B cell (primary cell): Measurements from ENCODE around the gene GNA15. TPM values are rescaled to one million over a fixed set of nuclear protein-coding genes. Genes with fewer than 3 reads are reported as not detected.

Source experiments
- ATAC-seq: fragments of 200-7000 bp; cut with Tn5 transposase; one replicate; pipeline ENCODE4 v1.10.0; 2021; ENCODE audit warnings: low read depth, mild to moderate bottlenecking, moderate number of reproducible peaks, moderate library complexity
- CTCF ChIA-PET: fragments of 350-600 bp; sonication (Branson Sonifier 250); formaldehyde crosslinking; loops from one replicate; lab custom pipeline; 2021; ENCODE audit warnings: antibody characterized with exemption, inconsistent platforms; lab: Charles Lee
- POLR2A ChIA-PET: fragments of 350-600 bp; sonication (Branson Sonifier 250); formaldehyde crosslinking; loops from one replicate; lab custom pipeline; 2021; ENCODE audit warnings: antibody characterized with exemption; lab: Charles Lee
- DNase-seq: peaks from one replicate; pipeline ENCODE4 v3.0.0; 2013
- H2AFZ ChIP-seq: 2 replicates; pipeline ENCODE4 v1.6.1; 2012; ENCODE audit warnings: mild to moderate bottlenecking, low read depth, low read length; ENCODE audit not compliant: insufficient read depth, poor library complexity, severe bottlenecking
- H3K27ac ChIP-seq, 2 donors: 1 replicate in 1 of 2; 2 replicates in 1 of 2; pipeline ENCODE4 v1.5.1; 2012 to 2013; ENCODE audit warnings: low read length in 2 of 2, mild to moderate bottlenecking in 2 of 2, moderate library complexity in 1 of 2
- H3K27me3 ChIP-seq, 4 experiments: fragments of 200-600 bp in 1 of 4; sonication (generic) in 1 of 4; replicated peaks in 1 of 4; 1 replicate in 2 of 4; 2 replicates in 2 of 4; pipeline versions ENCODE4 v1.6.1 to v1.7.0; 2013 to 2016; ENCODE audit warnings: low read length in 3 of 4, mild to moderate bottlenecking in 2 of 4, mixed read lengths in 1 of 4, moderate library complexity in 1 of 4; ENCODE audit not compliant: insufficient read depth in 4 of 4, control insufficient read depth in 3 of 4; ENCODE audit errors: control extremely low read depth in 1 of 4
- H3K36me3 ChIP-seq, 2 experiments: replicated peaks in 1 of 2; 1 replicate in 1 of 2; 2 replicates in 1 of 2; pipeline versions ENCODE4 v1.6.1 to v1.7.1; 2013; ENCODE audit warnings: low read length in 1 of 2; ENCODE audit not compliant: insufficient read depth in 2 of 2, control insufficient read depth in 1 of 2; ENCODE audit errors: control extremely low read depth in 1 of 2, extremely low read depth in 1 of 2
- H3K4me1 ChIP-seq, 2 donors: fragments of 200-600 bp in 1 of 2; sonication (generic) in 1 of 2; 1 replicate in 1 of 2; 2 replicates in 1 of 2; pipeline versions ENCODE4 v1.5.1 to v1.6.1; 2013 to 2017; ENCODE audit warnings: low read length in 2 of 2; ENCODE audit not compliant: control insufficient read depth in 2 of 2, insufficient read depth in 2 of 2
- H3K4me2 ChIP-seq: replicated peaks from 2 replicates; pipeline ENCODE3; 2012; ENCODE audit warnings: mild to moderate bottlenecking, low read depth, low read length; ENCODE audit not compliant: poor library complexity, severe bottlenecking
- H3K4me3 ChIP-seq, 5 experiments: fragments of 200-600 bp in 1 of 5; sonication (generic) in 1 of 5; 1 replicate in 3 of 5; 2 replicates in 2 of 5; pipeline versions ENCODE4 v1.5.1 to v1.7.0; 2011 to 2016; ENCODE audit warnings: low read length in 4 of 5, mild to moderate bottlenecking in 4 of 5, low read depth in 2 of 5, control low read depth in 1 of 5, moderate library complexity in 1 of 5; ENCODE audit not compliant: insufficient read depth in 1 of 5; ENCODE audit errors: control extremely low read depth in 1 of 5, extremely low read depth in 1 of 5
- H3K79me2 ChIP-seq: fragments of 200-600 bp; sonication (generic); one replicate; pipeline ENCODE4 v1.6.0; 2016; ENCODE audit warnings: low read length; ENCODE audit not compliant: control insufficient read depth, insufficient read depth
- H3K9ac ChIP-seq: fragments of 200-600 bp; sonication (generic); 2 replicates; pipeline ENCODE4 v1.6.1; 2017; ENCODE audit warnings: mild to moderate bottlenecking, low read length, moderate library complexity
- H3K9me3 ChIP-seq, 3 donors: one replicate each; pipeline versions ENCODE4 v1.6.1 to v1.7.1; 2013; ENCODE audit warnings: low read length in 2 of 3; ENCODE audit not compliant: control insufficient read depth in 2 of 3, insufficient read depth in 1 of 3; ENCODE audit errors: control extremely low read depth in 1 of 3
- H4K20me1 ChIP-seq: 2 replicates; pipeline ENCODE4 v1.6.0; 2012; ENCODE audit warnings: mild to moderate bottlenecking, low read length; ENCODE audit not compliant: insufficient read depth, control insufficient read depth, poor library complexity, severe bottlenecking
- H3K27ac Mint-ChIP-seq: one replicate; pipeline ENCODE4 v1.8.0; 2021; ENCODE audit warnings: mixed read lengths
- H3K27me3 Mint-ChIP-seq: one replicate; pipeline ENCODE4 v1.8.0; 2021; ENCODE audit warnings: mixed read lengths
- H3K4me1 Mint-ChIP-seq: one replicate; pipeline ENCODE4 v1.8.0; 2021; ENCODE audit warnings: mixed read lengths
- H3K4me3 Mint-ChIP-seq: one replicate; pipeline ENCODE4 v1.8.0; 2021; ENCODE audit warnings: mixed read lengths
- H3K9me3 Mint-ChIP-seq: one replicate; pipeline ENCODE4 v1.8.0; 2022; ENCODE audit warnings: mixed read lengths; ENCODE audit not compliant: insufficient read depth
- EZH2 ChIP-seq: IDR thresholded peaks from 2 replicates; pipeline ENCODE4 v1.6.1; 2012; ENCODE audit warnings: borderline replicate concordance, low read depth, mild to moderate bottlenecking, moderate library complexity, low read length; ENCODE audit not compliant: insufficient read depth, poor library complexity, severe bottlenecking
- WGBS: methylation state at CpG from one replicate; pipeline ENCODE4 v1.1.5; 2013; ENCODE audit warnings: missing lambda C conversion rate; ENCODE audit not compliant: insufficient coverage; 5-methylcytosine and 5-hydroxymethylcytosine counted together
- intact Hi-C: fragments of 100-400 bp; cut with micrococcal nuclease; formaldehyde crosslinking; loops from one replicate; pipeline ENCODE4 v1.10.0; 2022
- polyA plus RNA-seq: library from polyadenylated mRNA; depleted of rRNA; stranded (reverse); fragments of >200 nt; gene quantifications from 2 replicates; pipeline ENCODE4 v1.2.3, GENCODE V29; 2012
- total RNA-seq, 2 donors: library from RNA; stranded (reverse); fragments of 120-200 nt in 1 of 2; gene quantifications; 1 replicate in 1 of 2; 2 replicates in 1 of 2; pipeline versions ENCODE4 v1.2.3 to v1.2.4, GENCODE V29; 2013 to 2022
- TF ChIP-seq, protein P1 (sequence below): fragments of 200-600 bp; IDR thresholded peaks from one replicate; pipeline ENCODE4 v1.8.0; 2022; ENCODE audit warnings: antibody characterized with exemption, mild to moderate bottlenecking

GNA15 gene
- total and polyA plus RNA-seq, 2 donors (not counting 1 experiment from before 2014, with no cell fraction given), result 0.37 to 0.52 TPM

DNA sequence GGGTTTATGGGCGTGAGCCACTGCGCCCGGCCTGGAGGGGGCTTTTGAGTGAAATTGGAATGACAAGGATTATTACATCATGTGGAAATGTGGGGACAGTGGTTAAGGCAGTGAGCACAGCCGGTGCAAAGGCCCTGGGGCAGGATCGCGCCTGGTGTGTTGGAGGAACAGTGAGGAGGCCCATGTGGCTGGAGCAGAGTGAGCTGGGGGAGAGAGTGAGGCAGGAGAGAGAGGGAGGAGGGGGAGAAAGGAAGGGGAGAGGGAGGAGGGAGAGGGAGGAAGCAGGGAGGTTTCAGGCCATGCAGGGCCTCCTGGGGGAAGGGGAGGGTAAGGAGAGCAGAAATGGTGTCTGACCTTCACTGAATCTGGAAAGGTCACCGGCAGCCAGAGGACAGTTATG, 77.3 kb downstream of the GNA15 start:
- Histone ChIP-seq H3K4me2 (no peak overlapping the region), H3K4me3 (no peak overlapping the region), H4K20me1 (peaks cover 6% of the 10 kb centered on the region), H3K36me3 (no peaks in the 10 kb centered on the region), H3K27ac (no peak overlapping the region), H3K9me3 (peaks cover 0 to 5% (median 0%) of the 10 kb centered on the region in 3 donors), H3K27me3 (no peaks in the 10 kb centered on the region), H3K9ac (no peak overlapping the region), H2AFZ (no peak overlapping the region), H3K79me2 (no peaks in the 10 kb centered on the region), H3K4me1 (no peaks in the 10 kb centered on the region)
- no peak for DNase-seq
- ChIA-PET CTCF (interaction anchor here (1.5 kb wide), 1 partner anchor 50 kb away, joined by 3 read pairs; no protein-coding TSS in a partner anchor), POLR2A (no interaction called here)
- intact Hi-C loops, result no loop called here
- TF ChIP-seq, protein P1, sequence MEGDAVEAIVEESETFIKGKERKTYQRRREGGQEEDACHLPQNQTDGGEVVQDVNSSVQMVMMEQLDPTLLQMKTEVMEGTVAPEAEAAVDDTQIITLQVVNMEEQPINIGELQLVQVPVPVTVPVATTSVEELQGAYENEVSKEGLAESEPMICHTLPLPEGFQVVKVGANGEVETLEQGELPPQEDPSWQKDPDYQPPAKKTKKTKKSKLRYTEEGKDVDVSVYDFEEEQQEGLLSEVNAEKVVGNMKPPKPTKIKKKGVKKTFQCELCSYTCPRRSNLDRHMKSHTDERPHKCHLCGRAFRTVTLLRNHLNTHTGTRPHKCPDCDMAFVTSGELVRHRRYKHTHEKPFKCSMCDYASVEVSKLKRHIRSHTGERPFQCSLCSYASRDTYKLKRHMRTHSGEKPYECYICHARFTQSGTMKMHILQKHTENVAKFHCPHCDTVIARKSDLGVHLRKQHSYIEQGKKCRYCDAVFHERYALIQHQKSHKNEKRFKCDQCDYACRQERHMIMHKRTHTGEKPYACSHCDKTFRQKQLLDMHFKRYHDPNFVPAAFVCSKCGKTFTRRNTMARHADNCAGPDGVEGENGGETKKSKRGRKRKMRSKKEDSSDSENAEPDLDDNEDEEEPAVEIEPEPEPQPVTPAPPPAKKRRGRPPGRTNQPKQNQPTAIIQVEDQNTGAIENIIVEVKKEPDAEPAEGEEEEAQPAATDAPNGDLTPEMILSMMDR, result no peak
- no peak for TF ChIP-seq EZH2
- H3K4me3 Mint-ChIP-seq, result no peak overlapping the region
- no peak for ATAC-seq
- WGBS, result 98% methylated on average over 7 of the region's 7 CpGs
- no peaks in the 10 kb centered on the region for H3K27me3 Mint-ChIP-seq
- no peak overlapping the region for H3K27ac Mint-ChIP-seq
- H3K9me3 Mint-ChIP-seq, result no peaks in the 10 kb centered on the region
- H3K4me1 Mint-ChIP-seq, result peaks cover 4% of the 10 kb centered on the region

Other genes with a start within 250 kb of the GNA15 start
- gene ZNF57, start 235.1 kb upstream of the GNA15 start, total RNA-seq, result 3.4 and 3.8 TPM in 2 replicates
- gene ZNF57, start 235.1 kb upstream of the GNA15 start, polyA plus RNA-seq, result 0.69 and 1.4 TPM in 2 replicates
- gene ZNF77, start 191.1 kb upstream of the GNA15 start, total RNA-seq, result 6.4 and 8.5 TPM in 2 replicates
- gene ZNF77, start 191.1 kb upstream of the GNA15 start, polyA plus RNA-seq, result 3.1 and 4.0 TPM in 2 replicates
- gene TLE6, start 158.5 kb upstream of the GNA15 start, total RNA-seq, result 0.61 and 1.5 TPM in 2 replicates
- gene TLE6, start 158.5 kb upstream of the GNA15 start, polyA plus RNA-seq, result 3.0 and 6.4 TPM in 2 replicates
- 5.3 and 5.7 TPM in 2 replicates for gene TLE2, start 106.8 kb upstream of the GNA15 start, total RNA-seq
- gene TLE2, start 106.8 kb upstream of the GNA15 start, polyA plus RNA-seq, result 3.0 and 7.3 TPM in 2 replicates
- 665 and 697 TPM in 2 replicates for gene TLE5, start 73.5 kb upstream of the GNA15 start, total RNA-seq
- 1,114 and 1,132 TPM in 2 replicates for gene TLE5, start 73.5 kb upstream of the GNA15 start, polyA plus RNA-seq
- 8.2 and 9.3 TPM in 2 replicates for gene GNA11, start 41.7 kb upstream of the GNA15 start, total RNA-seq
- gene GNA11, start 41.7 kb upstream of the GNA15 start, polyA plus RNA-seq, result 4.5 TPM in 2 replicates
- 129 TPM in 2 replicates for gene S1PR4, start 42.7 kb downstream of the GNA15 start, total RNA-seq
- 43.5 and 84.2 TPM in 2 replicates for gene S1PR4, start 42.7 kb downstream of the GNA15 start, polyA plus RNA-seq
- 53.6 and 55.0 TPM in 2 replicates for gene NCLN, start 49.9 kb downstream of the GNA15 start, total RNA-seq
- gene NCLN, start 49.9 kb downstream of the GNA15 start, polyA plus RNA-seq, result 82.0 and 92.1 TPM in 2 replicates
- 0.15 TPM in 1 of 2 replicates, not detected in the other for gene CELF5, start 88.6 kb downstream of the GNA15 start, total RNA-seq
- not detected in 2 replicates for gene CELF5, start 88.6 kb downstream of the GNA15 start, polyA plus RNA-seq
- 23.6 and 24.3 TPM in 2 replicates for gene NFIC, start 230.6 kb downstream of the GNA15 start, total RNA-seq
- 3.5 and 3.8 TPM in 2 replicates for gene NFIC, start 230.6 kb downstream of the GNA15 start, polyA plus RNA-seq